CD4-positive, alpha-beta T cell treated with Interleukin-1 beta for 1 hour (primary cell): ENCODE data around the gene TXNL4A.
A peak's percentile ranks its signal among the peaks of the same experiment; 100 is the strongest.

ENCODE experiments used
- DNase-seq, 2 donors: peaks; one replicate each; pipeline ENCODE4 v3.0.0-alpha.2; 2020 to 2022

TXNL4A gene

DNA sequence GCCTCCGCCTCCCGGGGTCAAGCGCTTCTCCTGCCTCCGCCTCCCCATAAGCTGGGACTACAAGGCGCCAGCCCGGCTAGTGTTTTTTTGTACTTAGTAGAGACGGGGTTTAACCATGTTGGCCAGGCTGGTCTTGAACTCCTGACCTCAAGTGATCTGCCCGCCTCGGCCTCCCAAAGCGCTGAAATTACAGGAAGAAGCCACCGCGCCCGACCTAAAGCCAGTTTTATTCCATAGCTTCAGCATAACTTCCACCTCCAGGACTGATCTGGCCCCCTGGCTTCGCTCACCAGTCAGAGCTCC, 783 bp upstream of the TXNL4A start:
- no peak for DNase-seq

DNA sequence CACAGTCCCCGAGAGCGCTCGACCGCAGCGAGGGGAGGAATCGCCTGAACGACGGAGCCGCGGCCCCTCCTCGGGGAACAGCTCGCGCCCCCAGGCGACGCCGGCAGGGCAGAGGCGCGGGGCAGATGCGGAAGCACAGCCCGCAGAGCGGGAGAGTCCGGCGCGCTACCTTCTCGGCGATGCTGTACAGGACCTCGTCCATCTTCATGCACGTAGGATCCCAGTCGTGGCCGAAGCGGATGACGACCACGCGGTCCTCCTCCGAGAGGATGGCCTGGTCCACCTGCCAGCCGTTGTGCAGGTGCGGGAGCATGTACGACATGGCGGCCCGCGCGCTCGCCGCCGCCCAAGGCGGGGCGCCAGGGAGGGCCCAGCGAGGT, 302 bp downstream of the TXNL4A start:
- DNase-seq: peak; percentile 58 to 65

DNA sequence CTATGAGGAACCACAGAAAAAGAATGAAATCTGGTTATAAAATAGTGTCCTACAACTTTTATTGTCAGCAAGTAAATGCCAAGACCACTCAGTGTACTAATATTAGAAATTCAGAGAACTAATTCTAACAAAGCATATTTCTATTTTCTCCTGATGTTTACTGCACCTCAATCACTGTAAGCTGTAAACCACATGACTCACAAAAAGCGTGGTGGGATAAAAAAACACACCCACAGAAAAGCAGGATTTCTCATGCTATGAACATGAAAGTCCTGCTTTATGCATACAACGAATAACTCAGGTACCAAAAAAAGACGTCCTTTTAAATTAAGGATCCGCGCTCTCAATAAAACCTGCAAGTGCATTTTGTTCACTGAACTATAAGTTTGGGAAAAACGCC, 797 bp downstream of the TXNL4A start:
- no peak for DNase-seq

GRCh38 chr18:79986726-79987125, 1.6 kb downstream of the TXNL4A start:
- DNase-seq: no peak

- no peak for DNase-seq
These were observed 3.2 kb downstream of the TXNL4A start for GRCh38 chr18:79985172-79985571.

- DNase-seq: no peak
These were observed 4.6 kb downstream of the TXNL4A start for GRCh38 chr18:79983793-79984192.

GRCh38 chr18:79983253-79983652, 5.1 kb downstream of the TXNL4A start:
- DNase-seq: no peak

DNA sequence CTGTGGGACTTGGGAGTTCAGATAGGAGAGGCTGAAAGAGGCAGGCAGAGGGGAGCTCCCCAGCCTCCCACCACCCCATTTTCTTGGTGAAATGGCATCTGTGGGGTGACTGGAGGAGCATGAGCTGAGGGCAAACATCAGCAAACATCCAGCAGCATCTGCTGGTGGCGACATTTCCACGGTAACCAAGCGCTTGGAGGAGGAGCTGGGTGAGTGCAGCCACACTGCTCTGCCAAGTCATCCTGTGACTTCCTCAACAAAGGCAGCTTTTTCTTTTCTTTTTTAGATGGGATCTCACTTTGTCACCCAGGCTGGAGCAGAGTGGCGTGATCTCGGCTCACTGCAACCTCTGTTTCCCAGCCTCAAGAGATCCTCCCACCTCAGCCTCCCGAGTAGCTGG, 5.6 kb downstream of the TXNL4A start:
- peak in 1 of 2 donors; percentile 40 for DNase-seq

DNA sequence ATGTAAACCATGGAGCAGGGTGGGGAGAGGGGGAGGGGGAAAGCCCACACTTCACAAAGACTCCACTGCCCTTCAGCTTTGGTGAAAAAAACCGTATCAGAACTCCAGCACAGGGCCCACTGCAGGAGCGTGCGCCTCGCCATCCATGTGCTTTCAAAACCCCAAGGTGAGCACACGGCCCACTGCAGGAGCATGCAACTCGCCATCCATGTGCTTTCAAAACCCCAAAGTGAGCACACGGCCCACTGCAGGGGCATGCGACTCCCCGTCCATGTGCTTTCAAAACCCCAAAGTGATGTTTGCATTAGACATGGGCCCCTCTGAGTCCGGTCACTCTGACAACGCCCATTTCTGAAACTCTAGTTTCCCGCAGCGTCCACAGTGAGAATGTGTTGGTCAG, 7.8 kb downstream of the TXNL4A start:
- DNase-seq: no peak

DNA sequence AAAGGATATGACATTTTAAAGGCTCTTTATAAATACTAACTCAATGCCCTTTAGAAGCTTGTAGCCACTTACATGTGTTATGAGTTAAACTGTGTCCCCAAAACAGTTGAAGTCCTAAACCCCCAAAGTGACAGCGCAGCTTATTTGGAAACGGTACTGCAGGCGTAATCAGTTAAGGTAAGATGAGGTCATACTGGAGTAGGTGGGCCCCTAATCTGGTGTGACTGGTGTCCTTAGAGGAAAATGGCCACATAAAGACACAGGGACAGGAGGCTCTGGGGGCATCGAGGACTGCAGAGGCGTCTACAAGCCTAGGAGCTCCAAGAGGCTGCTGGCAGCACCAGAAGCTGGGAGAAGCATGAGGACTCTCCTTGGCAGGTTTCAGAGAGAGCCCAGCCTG, 8.5 kb downstream of the TXNL4A start:
- no peak for DNase-seq

DNA sequence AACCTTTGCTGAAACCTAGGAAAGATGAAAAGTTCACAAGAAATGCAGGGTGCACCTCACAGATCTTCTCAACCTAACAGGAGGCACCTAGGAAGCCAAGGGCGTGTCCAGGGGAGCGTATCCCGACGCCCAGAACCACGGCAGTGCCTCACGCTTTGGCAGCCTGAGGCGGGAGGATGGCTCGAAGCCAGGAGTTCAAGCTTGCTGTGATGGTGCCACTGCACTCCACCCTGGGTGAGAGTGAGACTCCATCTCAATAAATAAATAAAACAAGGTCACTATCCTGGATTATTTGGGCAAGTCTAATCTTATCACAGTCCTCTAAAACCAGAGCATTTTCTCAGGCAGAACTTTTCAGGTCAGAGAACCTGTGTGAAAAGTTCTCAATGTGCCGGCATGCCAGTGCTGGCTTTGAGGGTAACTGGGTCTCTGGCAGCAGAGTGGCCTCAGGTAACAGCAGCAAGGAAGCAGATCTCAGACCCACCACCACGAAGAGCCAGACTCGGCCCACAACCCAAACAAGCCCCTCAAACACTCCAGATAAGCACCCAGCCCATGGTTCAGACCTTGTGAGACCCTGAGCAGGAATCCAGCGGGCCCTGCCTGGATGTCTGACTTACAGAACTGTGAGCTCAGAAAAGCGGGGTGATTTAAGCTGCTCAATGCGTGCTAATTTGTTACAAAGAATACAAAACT, 12.2 kb downstream of the TXNL4A start:
- no peak for DNase-seq

DNA sequence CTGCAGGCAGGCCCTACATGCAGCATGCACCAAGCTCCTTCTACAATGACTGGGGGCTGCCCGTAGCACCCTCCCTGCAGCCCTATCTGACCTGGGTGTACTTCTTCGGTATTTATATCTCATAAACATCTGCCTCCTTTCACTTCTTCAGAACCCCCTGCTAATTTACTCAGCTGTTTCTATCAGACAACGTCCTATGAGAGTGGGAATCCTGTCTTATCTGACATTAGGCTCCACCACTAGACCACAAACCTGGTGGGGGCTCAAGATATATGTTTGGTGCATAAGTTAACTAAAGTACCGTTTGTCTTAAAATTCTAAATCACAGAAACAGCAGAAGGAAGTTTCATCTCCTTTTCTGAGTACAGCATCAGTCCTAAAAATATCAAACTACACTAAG, 13.3 kb downstream of the TXNL4A start:
- DNase-seq: no peak

DNA sequence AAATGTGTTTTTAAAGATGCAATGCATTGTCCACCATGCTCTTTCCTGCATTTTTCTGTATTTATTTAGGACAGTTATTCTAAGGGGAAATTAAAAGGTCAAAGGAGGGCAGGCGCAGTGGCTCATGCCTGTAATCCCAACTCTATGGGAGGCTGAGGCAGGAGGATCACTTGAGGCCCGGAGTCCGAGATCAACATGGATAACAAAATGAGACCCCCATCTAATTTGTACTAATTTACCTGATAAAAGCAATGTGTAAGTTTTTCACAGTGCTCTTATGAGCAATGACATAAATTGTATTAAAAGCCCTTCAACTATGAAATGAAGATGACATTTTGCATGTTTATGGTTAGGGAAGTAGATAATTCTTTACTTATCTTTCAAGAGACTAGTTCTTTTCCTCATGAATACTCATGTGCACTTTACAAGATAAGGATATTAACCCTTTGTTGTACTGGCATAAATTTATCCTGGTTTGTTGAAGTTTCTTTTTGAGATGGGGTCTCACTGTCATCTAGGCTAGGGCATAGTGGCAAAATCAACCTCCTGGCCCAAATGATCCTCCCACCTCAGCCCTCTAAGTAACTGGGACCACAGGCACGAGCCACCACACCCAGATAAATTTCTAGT, 14.2 kb downstream of the TXNL4A start:
- no peak for DNase-seq

- DNase-seq: no peak
These were observed 14.8 kb downstream of the TXNL4A start for GRCh38 chr18:79973517-79973916.

DNA sequence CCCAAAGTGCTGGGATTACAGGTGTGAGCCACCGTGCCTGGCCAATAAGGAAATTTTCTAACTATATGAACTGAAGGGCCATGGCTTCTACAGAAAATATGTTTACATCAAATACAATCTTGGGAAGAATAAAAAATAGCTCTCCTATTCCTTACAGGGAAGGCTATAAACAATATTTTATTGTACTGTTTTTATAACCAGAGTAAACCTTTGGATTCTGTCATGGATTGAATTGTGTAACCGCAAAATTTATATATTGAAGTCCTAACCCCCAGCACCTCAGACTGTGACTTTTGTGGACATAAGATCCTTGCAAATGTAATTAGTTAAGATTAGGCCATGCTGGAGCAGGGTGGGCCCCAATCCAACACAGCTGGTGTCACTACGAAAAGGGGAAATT, 15.6 kb downstream of the TXNL4A start:
- DNase-seq: no peak

DNA sequence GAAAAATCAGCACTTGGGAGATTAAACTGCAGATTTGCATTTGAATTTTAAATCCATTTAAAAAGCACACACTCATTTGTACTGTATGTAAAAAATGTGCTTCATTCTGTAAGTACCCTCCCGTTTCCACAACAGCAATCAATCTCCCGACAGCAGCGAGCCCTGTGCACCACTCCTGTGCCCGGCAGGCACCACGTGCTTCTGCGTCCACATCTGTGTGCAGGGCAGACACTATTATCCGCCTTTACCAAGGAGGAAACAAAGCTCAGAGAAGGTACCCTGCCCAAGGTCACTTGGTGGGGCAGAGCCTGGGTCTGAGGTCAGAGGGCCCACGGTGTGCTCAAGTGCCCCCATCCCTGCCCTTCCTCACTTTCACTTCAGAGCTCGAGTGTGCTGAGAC, 16.4 kb downstream of the TXNL4A start:
- DNase-seq: no peak

DNA sequence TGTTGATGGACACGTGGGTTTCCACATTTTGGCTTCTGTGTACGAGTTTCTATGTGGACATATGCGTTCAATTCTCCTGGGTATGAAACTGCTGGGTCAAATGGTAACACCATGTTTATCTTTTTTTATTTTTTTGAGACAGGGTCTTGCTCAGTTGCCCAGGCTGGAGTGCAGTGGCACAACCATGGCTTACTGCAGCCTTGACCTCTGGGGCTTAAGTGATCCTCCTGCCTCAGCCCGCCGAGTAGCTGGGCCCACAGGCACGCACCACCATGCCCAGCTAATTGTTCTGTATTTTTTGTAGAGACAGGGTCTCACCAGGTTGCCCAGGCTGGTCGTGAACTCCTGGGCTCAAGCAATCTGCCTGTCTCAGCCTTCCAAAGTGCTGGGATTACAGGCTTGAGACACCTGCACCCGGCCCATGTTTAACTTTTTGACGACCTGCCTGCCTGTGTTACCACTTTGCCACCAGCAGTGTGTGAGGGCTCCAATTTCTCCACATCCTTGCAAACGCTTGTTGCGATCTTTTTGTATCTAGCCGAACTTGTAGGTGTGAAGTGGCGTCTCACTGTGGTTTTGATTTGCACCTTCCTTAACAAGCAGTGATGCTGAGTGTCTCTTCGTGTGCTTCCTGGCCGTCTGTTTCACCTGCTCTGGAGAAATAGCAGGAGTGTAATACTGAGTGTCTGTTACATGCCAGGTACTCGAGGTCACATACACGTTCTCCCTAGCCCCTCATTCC, 17.0 kb downstream of the TXNL4A start:
- no peak for DNase-seq

DNA sequence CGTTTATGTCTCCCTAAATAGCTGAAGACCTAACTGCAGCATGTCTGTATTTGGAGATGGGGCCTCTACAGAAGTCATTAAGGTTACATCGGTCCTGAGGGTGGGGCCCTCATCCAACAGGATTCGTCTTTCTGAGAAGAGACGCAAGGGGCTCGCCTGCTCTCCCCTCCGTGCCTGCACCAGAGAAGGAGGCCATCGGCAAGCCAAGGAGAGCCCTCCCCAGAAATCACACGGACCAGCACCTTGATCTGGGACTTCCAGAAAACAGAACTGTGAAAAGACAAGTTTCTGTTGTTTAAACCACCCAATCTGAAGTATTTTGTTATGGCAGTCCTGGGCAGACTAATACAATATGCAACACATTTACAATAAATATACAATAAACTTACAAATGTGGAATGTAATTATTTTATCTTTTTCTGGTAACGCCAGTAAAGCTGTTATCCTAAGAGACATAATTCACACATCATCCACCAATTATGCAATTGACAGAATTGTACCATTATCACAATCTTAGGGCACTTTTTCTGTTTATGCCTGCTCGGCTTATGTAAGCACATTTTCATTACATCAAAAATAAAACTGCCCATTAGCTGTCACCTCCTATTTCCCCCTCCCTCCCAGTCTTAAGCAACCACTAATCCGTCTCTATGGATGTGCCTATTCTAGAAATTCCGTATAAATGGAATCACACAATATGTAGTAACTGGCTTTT, 17.8 kb downstream of the TXNL4A start:
- no peak for DNase-seq

DNA sequence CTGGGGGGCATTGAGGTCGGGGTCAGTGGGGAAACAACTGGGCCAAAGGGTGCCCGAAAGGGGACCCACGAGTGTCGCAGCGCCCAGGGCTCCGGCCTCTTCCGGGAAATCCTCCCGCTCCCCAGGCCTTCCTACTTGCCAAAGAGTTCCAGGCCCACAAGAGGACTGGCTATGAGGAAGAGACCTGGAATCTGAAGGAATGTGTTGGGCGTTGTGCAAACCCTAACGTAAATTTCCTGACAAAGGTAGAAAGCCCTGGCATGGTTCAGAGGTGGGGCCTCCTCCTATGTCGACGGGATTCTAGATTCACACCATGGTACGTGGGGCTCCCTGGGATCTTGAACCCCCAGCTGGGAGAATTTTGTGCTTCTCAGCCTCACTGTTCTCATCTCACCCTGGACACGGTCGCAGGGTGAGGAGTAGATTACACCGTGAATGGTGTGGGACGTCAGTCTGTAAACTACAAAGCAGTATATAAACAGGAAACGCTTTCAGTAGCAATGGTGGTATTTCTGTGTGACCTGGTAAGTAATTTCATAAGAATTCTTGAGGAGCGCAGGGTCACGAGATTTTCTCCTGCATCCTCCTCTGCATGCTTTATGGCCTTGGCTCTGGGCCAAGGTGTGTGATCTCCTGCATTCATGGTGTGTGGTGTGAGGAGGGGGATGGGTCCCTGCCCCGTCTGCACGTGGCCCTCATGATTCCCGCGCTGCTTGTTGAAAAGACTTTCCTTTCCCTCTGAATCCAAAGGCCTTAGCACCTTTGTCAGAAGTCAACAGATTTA, 23.1 kb downstream of the TXNL4A start:
- peak in 1 of 2 donors; percentile 29 for DNase-seq

- peak; percentile 68 to 71 for DNase-seq
These were observed 23.8 kb downstream of the TXNL4A start, which contains the start of gene HSBP1L1 for GRCh38 chr18:79964330-79965118. Gene HSBP1L1 (plus strand): TSS chr18:79964643. CDS start chr18:79964736, 93 bp downstream.

DNA sequence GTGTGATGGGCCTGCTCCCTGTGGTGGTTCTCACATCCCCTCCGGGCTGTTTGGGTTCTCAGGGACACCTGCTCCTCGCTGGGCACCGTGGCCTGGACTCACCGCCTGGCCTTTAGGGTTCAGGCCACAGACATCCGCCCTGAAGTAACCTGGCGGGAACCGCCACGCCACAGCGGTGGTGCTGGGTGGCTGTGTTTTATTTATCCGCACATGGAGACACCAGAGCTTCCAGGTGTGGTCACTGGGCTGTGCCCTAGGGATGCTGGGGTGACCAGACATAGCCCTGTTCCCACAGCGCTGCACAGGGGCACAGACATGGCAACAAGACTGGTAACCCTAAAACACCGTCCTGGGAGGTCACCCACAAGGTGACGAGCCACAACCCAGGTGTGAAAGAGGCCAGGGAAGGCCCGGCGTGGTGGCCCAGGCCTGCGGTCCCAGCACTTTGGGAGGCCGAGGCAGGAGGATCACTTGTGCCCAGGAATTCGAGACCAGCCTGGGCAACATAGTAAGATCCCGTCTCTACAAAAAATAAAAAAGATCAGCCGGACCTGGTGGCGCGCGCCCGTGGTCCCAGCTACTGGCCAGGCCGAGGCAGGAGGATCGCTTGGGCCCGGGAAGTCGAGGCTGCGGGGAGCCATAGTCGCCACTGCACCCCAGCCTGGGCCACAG, 24.6 kb downstream of the TXNL4A start:
- DNase-seq: no peak
